ELR (cell line): Measurements from ENCODE around the gene TMEM131L.
"Not testable (repeated sequence)": the region's sequence is repeated elsewhere in the genome, so short reads cannot be mapped to it uniquely, and the experiment has no call there.

Source experiments
- DNase-seq: peaks from one replicate; pipeline ENCODE4 v3.0.0-alpha.2; 2015; ENCODE audit warnings: low read depth

The TMEM131L gene

GRCh38 chr4:153661215-153661822, 195.2 kb downstream of the TMEM131L start:
- DNase-seq, result no peak

DNA sequence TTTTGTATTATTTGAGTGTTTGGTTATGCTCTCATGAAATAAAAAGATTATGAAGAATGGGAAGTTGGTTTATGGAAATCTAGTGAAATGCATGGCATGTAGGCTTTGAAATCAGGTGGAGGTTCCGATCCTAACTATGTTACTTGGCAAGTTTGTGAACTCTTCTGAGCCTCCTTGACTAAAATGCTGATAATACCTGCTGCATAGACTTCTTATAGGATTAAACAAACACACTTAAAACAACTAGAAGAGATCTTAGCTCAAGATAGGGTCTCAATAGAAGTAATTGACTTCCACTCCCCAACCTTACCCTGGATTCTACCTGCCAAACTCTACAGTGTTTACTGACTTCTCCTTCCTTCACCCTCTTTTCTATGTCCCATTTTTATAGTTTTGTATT, 195.7 kb downstream of the TMEM131L start:
- DNase-seq, result no peak

GRCh38 chr4:153663667-153664066, 197.5 kb downstream of the TMEM131L start:
- no peak for DNase-seq

GRCh38 chr4:153666505-153666904, 200.3 kb downstream of the TMEM131L start:
- not testable (repeated sequence) for DNase-seq

GRCh38 chr4:153668647-153669046, 202.5 kb downstream of the TMEM131L start:
- no peak for DNase-seq

- DNase-seq, result no peak
These were observed 203.7 kb downstream of the TMEM131L start for GRCh38 chr4:153669838-153670237.

GRCh38 chr4:153676486-153676885, 210.3 kb downstream of the TMEM131L start:
- DNase-seq, result peak; percentile 30

GRCh38 chr4:153676984-153677383, 210.8 kb downstream of the TMEM131L start:
- DNase-seq, result peak; percentile 61

- no peak for DNase-seq
These were observed 213.3 kb downstream of the TMEM131L start for GRCh38 chr4:153679486-153679885.

DNA sequence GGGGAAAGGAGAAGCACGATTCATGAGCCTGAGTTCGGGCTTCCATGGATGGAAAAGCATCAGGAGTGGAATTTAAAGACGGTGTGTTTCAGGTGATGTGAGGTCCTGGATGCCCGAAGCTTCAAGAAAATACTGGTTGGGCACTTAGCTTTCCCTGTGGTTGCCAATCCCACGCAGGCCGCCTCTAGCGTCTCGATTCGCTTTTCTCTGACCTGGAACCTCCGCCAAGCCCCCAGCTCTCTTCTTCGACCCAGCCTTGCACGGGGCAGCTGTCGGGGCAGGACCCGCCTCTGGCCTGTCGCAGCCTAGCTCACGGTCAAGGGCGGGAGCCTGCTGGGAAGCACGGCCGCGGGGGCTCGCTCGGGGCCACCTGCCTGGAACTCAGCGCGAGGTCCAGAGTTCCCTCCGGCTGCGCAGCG, 217.6 kb downstream of the TMEM131L start:
- DNase-seq, result no peak

- DNase-seq, result no peak
These were observed 218.2 kb downstream of the TMEM131L start, which contains the start of gene TLR2 for GRCh38 chr4:153684182-153684970. Gene TLR2, plus strand, starts transcription at chr4:153684280. Its CDS starts 18,628 bp downstream, at chr4:153702908.

DNA sequence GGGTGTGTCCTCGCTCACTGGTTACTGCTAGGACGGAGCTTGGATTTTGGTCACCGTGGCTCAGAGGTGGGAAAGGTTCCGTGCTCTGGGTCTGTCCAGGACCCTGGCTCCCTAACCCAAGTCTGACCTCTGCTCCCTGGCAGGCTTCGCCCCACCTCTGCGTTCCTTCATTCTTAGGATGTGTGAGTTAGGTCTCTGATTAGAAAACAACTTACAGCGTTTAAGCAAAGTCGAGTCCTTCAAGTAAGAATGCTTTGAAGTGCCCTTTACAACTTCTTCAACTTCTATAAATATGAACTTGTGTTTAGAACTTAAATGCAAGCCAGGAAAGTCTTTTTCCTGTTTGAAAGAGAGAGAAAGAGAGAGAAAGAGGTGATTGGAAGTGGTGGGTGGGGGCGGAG, 218.8 kb downstream of the TMEM131L start:
- DNase-seq, result no peak
